A549 (cell line): Measurements from ENCODE around the gene LIMCH1. TPM values are rescaled to one million over a fixed set of nuclear protein-coding genes. Genes with fewer than 3 reads are reported as not detected.

Experiments used
- ATAC-seq, 2 experiments: fragments of 200-7000 bp in 1 of 2; fragments of >200 bp in 1 of 2; cut with Nextera tagmentation in 1 of 2; cut with Tn5 transposase in 1 of 2; 3 replicates each; pipeline versions ENCODE4 v1.8.0 to v1.9.1; 2018 to 2020; ENCODE audit warnings: mild to moderate bottlenecking in 1 of 2, moderate library complexity in 1 of 2
- CTCF ChIA-PET: fragments of 300-600 bp; sonication (Branson Sonifier 250); formaldehyde crosslinking; extraction: SDS; loops from one replicate; lab custom pipeline; 2021; ENCODE audit warnings: antibody characterized with exemption, inconsistent platforms; lab: Yijun Ruan, JAX
- POLR2A ChIA-PET: fragments of 350-600 bp; formaldehyde crosslinking; extraction: SDS; loops from one replicate; lab custom pipeline; 2021; ENCODE audit warnings: antibody characterized with exemption, inconsistent platforms; lab: Yijun Ruan, JAX
- DNase-seq, 2 experiments: peaks; one replicate each; pipeline versions ENCODE4 v3.0.0 to v3.0.0-alpha.2; 2011 to 2016; ENCODE audit warnings: low read depth in 1 of 2, low spot score in 1 of 2
- FAIRE-seq: peaks from 2 replicates; lab custom pipeline; 2011; peaks lifted over from hg19 to GRCh38; lab: Jason Lieb, UNC
- H3K27ac ChIP-seq, 2 experiments: fragments of >200 bp; sonication (Bioruptor Twin); formaldehyde crosslinking; 3 replicates each; pipeline ENCODE4 v1.5.1; 2016 to 2017
- H3K4me1 ChIP-seq: fragments of >200 bp; sonication (Bioruptor Twin); formaldehyde crosslinking; 3 replicates; pipeline ENCODE4 v1.6.1; 2016
- H3K4me2 ChIP-seq: fragments of >200 bp; sonication (Bioruptor Twin); formaldehyde crosslinking; 3 replicates; pipeline ENCODE4 v1.6.1; 2016
- H3K4me3 ChIP-seq: fragments of >200 bp; sonication (Bioruptor Twin); formaldehyde crosslinking; 3 replicates; pipeline ENCODE4 v1.5.1; 2016
- H3K9me3 ChIP-seq: fragments of >200 bp; sonication (Bioruptor Twin); formaldehyde crosslinking; 3 replicates; pipeline ENCODE4 v1.6.1; 2016
- ATOH8 ChIP-seq: fragments of 250-450 bp; sonication (Bioruptor Pico); IDR thresholded peaks from 2 replicates; pipeline ENCODE4 v1.5.0; 2020; ENCODE audit warnings: low read depth, mild to moderate bottlenecking, moderate library complexity
- BCL3 ChIP-seq: fragments of >200 bp; sonication (Bioruptor Twin); formaldehyde crosslinking; IDR thresholded peaks from 3 replicates; pipeline ENCODE4 v1.6.1; 2016
- BHLHE40 ChIP-seq: IDR thresholded peaks from 2 replicates; pipeline ENCODE4 v1.6.1; 2012; ENCODE audit warnings: low read depth, low read length, inconsistent platforms
- CBX8 ChIP-seq: fragments of 200-600 bp; sonication (generic); IDR thresholded peaks from 2 replicates; pipeline ENCODE4 v1.6.1; 2016
- CHD4 ChIP-seq: fragments of 200-600 bp; sonication (generic); IDR thresholded peaks from 2 replicates; pipeline ENCODE4 v1.6.1; 2016; ENCODE audit warnings: antibody characterized with exemption, mild to moderate bottlenecking, borderline replicate concordance
- CTCF ChIP-seq: fragments of >200 bp; sonication (Bioruptor Twin); formaldehyde crosslinking; IDR thresholded peaks from 3 replicates; pipeline ENCODE4 v1.5.1; 2016
- EHF ChIP-seq: fragments of 250-450 bp; sonication (Bioruptor Pico); IDR thresholded peaks from 2 replicates; pipeline ENCODE4 v1.5.0; 2020; ENCODE audit warnings: mild to moderate bottlenecking
- EHMT2 ChIP-seq: fragments of 200-600 bp; sonication (generic); IDR thresholded peaks from 2 replicates; pipeline ENCODE4 v1.6.1; 2016; ENCODE audit warnings: antibody characterized with exemption, low read depth, mild to moderate bottlenecking, moderate library complexity
- EP300 ChIP-seq, 2 experiments: fragments of >200 bp; sonication (Bioruptor Twin); formaldehyde crosslinking; IDR thresholded peaks; 2 replicates in 1 of 2; 3 replicates in 1 of 2; pipeline ENCODE4 v1.6.1; 2016 to 2017
- ESRRA ChIP-seq: fragments of 150-350 bp; IDR thresholded peaks from 2 replicates; pipeline ENCODE4 v1.6.1; 2014; ENCODE audit warnings: mild to moderate bottlenecking, low read length, borderline replicate concordance
- FOSB ChIP-seq: fragments of 250-450 bp; sonication (Bioruptor Pico); IDR thresholded peaks from 2 replicates; pipeline ENCODE4 v1.5.0; 2020; ENCODE audit warnings: mild to moderate bottlenecking, moderate library complexity
- HOXA7 ChIP-seq: fragments of 250-450 bp; sonication (Bioruptor Pico); IDR thresholded peaks from 2 replicates; pipeline ENCODE4 v1.5.0; 2020; ENCODE audit warnings: mild to moderate bottlenecking, moderate library complexity
- HOXB5 ChIP-seq: fragments of 250-450 bp; sonication (Bioruptor Pico); IDR thresholded peaks from 2 replicates; pipeline ENCODE4 v1.5.0; 2020; ENCODE audit warnings: mild to moderate bottlenecking, moderate library complexity
- JUN ChIP-seq, 2 experiments: fragments of >200 bp; sonication (Bioruptor Twin); formaldehyde crosslinking; IDR thresholded peaks; 2 replicates in 1 of 2; 3 replicates in 1 of 2; pipeline ENCODE4 v1.6.1; 2016 to 2017
- KDM1A ChIP-seq: fragments of 200-600 bp; sonication (generic); IDR thresholded peaks from 2 replicates; pipeline ENCODE4 v1.6.1; 2016; ENCODE audit warnings: low read depth, mild to moderate bottlenecking
- KDM5A ChIP-seq: fragments of 200-600 bp; sonication (generic); IDR thresholded peaks from 2 replicates; pipeline ENCODE4 v1.6.1; 2016; ENCODE audit warnings: antibody characterized with exemption, mild to moderate bottlenecking
- MAFK ChIP-seq: fragments of 450-650 bp; IDR thresholded peaks from 2 replicates; pipeline ENCODE4 v1.6.1; 2014; ENCODE audit not compliant: partially characterized antibody
- MAZ ChIP-seq: fragments of 150-350 bp; IDR thresholded peaks from 2 replicates; pipeline ENCODE4 v1.6.1; 2014; ENCODE audit warnings: antibody characterized with exemption, low read depth, low read length, borderline replicate concordance
- NFE2L2 ChIP-seq: fragments of 150-350 bp; conservative IDR thresholded peaks from 2 replicates; pipeline ENCODE4 v1.6.1; 2014; ENCODE audit warnings: low read length
- NPAS2 ChIP-seq: fragments of 250-450 bp; sonication (Bioruptor Pico); IDR thresholded peaks from 2 replicates; pipeline ENCODE4 v1.8.0; 2022; ENCODE audit warnings: mild to moderate bottlenecking, moderate library complexity, borderline replicate concordance
- NR3C1 ChIP-seq: fragments of >200 bp; sonication (Bioruptor Twin); formaldehyde crosslinking; IDR thresholded peaks from 3 replicates; pipeline ENCODE4 v1.6.1; 2017
- POLR2AphosphoS2 ChIP-seq: conservative IDR thresholded peaks from 2 replicates; pipeline ENCODE4 v1.6.1; 2012; ENCODE audit warnings: low read length, improper control_type of control experiment, inconsistent platforms
- RCOR1 ChIP-seq: fragments of 150-350 bp; IDR thresholded peaks from 2 replicates; pipeline ENCODE4 v1.6.1; 2014; ENCODE audit warnings: antibody characterized with exemption, low read length, low read depth
- RNF2 ChIP-seq: fragments of 200-600 bp; sonication (generic); IDR thresholded peaks from 2 replicates; pipeline ENCODE4 v1.6.1; 2016; ENCODE audit warnings: low read depth, mild to moderate bottlenecking, antibody characterized with exemption, moderate library complexity, borderline replicate concordance
- TP53 ChIP-seq: fragments of 250-450 bp; sonication (Bioruptor Pico); IDR thresholded peaks from 2 replicates; pipeline ENCODE4 v1.5.0; 2021; ENCODE audit warnings: mild to moderate bottlenecking, moderate library complexity
- ZC3H11A ChIP-seq: fragments of 450-650 bp; IDR thresholded peaks from 2 replicates; pipeline ENCODE4 v1.6.1; 2014; ENCODE audit warnings: antibody characterized with exemption, mild to moderate bottlenecking
- ZSCAN20 ChIP-seq: fragments of 250-450 bp; sonication (Bioruptor Pico); IDR thresholded peaks from 2 replicates; pipeline ENCODE4 v1.8.0; 2022; ENCODE audit warnings: mild to moderate bottlenecking, moderate library complexity
- WGBS: methylation state at CpG from one replicate; pipeline ENCODE4 v1.1.6; 2017; ENCODE audit errors: missing lambda C conversion rate; 5-methylcytosine and 5-hydroxymethylcytosine counted together
- polyA plus RNA-seq, 4 experiments: library from polyadenylated mRNA; depleted of rRNA in 3 of 4; stranded (reverse); fragments of >200 nt; fragmentation: RNase III in 1 of 4; extraction: RNeasy Plus Mini Kit Qiagen cat#74134 plus additional on column Dnase treatment in 1 of 4; gene quantifications; 2 replicates in 3 of 4; 3 replicates in 1 of 4; pipeline ENCODE4 v1.2.3, GENCODE V29; 2011 to 2017

The LIMCH1 gene
- polyA plus RNA-seq, 2 of the 4 experiments (the other 2 are of a cell fraction): 52.9 to 88.9 TPM

GRCh38 chr4:41579043-41579442, 41.1 kb downstream of the LIMCH1 start:
- Histone ChIP-seq H3K4me1 (peaks cover 29% of the 10 kb centered on the region), H3K27ac (no peak overlapping the region; a peak in 1 of 6 replicates), H3K4me2 (no peak overlapping the region), H3K4me3 (no peak overlapping the region), H3K9me3 (peaks cover under 1% of the 10 kb centered on the region; the same call in 1 of the 3 replicates)
- ATAC-seq: no peak
- 83% methylated on average over 3 of the region's 3 CpGs for whole genome bisulfite sequencing
- DNase-seq: no peak
- TF ChIP-seq RCOR1: no peak
- no peak for TF ChIP-seq POLR2AphosphoS2
- POLR2A ChIA-PET: no interaction called here
- CTCF ChIA-PET: no interaction called here
- no peak for FAIRE-seq

DNA sequence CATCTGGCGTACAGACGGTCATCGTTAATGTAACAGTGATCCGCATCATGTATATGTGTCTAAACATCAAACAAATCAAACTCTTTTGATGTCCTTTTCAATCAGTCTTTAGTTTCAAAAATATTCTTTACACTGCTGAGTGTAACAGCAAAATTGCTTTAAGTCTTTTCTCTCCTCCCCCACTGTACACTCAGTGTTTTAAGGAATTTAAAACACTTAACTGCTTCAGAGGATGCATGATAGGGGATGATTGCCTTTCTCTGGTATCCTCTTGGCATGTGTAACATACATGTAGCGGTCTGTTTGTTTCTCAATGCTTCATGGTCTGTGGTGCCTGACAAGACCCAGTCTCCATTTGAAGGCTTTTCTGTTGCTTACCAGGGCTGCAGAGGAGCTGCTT, 41.6 kb downstream of the LIMCH1 start:
- no peak overlapping the region for H3K4me3 ChIP-seq
- no peak overlapping the region for H3K4me2 ChIP-seq
- no peak overlapping the region; a peak in 1 of 6 replicates for H3K27ac ChIP-seq
- H3K4me1 ChIP-seq: peaks cover 26% of the 10 kb centered on the region
- ChIA-PET CTCF (no interaction called here), POLR2A (no interaction called here)
- WGBS: 93% methylated on average over 5 of the region's 5 CpGs
- no peak for DNase-seq
- no peak for FAIRE-seq
- no peak for ATAC-seq
- peaks cover 6% of the 10 kb centered on the region for H3K9me3 ChIP-seq
- no peak for TF ChIP-seq RNF2
- no peak for TF ChIP-seq NPAS2 (CRISPR knock-in tag)
- no peak for TF ChIP-seq KDM1A
- no peak for TF ChIP-seq CBX8
- TF ChIP-seq ZC3H11A: no peak
- TF ChIP-seq CTCF: no peak
- TF ChIP-seq EP300 (IDR thresholded peaks at IDR 0.05): no peak
- TF ChIP-seq CHD4: no peak
- no peak for TF ChIP-seq MAZ
- no peak for TF ChIP-seq HOXB5 (CRISPR knock-in tag)
- no peak for TF ChIP-seq FOSB (CRISPR knock-in tag)
- TF ChIP-seq EHMT2: no peak
- no peak for TF ChIP-seq EHF
- TF ChIP-seq NFE2L2: no peak
- TF ChIP-seq POLR2AphosphoS2: no peak
- no peak for TF ChIP-seq HOXA7
- no peak for TF ChIP-seq BCL3

DNA sequence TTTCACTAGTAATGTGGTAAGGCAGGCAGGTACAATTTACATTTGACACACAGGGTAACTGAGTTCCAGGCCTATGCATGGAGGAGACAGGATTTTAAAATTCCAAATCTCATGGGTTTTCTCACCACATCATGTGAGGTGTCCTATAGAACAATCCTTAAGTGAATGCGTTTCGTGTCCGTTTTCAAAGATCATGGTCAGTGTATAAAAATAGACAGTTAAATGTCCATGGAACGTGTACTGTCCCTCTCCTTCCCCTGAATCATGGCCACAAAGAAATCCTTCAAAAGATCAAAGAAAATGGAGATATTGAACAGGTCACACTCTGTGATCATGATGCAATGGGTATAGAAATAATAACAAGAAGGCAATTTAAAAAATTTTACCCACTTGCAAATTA, 42.0 kb downstream of the LIMCH1 start:
- DNase-seq (no peak), ATAC-seq (no peak), FAIRE-seq (no peak)
- H3K4me3 ChIP-seq: no peak overlapping the region
- no peak overlapping the region for H3K4me2 ChIP-seq
- ChIA-PET CTCF (no interaction called here), POLR2A (no interaction called here)
- TF ChIP-seq NR3C1 (no peak), BHLHE40 (no peak), TP53 (CRISPR knock-in tag) (no peak), CBX8 (no peak), ESRRA (no peak), RCOR1 (no peak), ATOH8 (CRISPR knock-in tag) (no peak), MAFK (no peak), KDM5A (no peak), JUN (IDR thresholded peaks at IDR 0.05) (no peak), ZSCAN20 (no peak)
- peaks cover 11% of the 10 kb centered on the region for H3K9me3 ChIP-seq
- WGBS: 77% methylated on average over 4 of the region's 4 CpGs
- H3K27ac ChIP-seq: no peak overlapping the region
- H3K4me1 ChIP-seq: peaks cover 21% of the 10 kb centered on the region
